ENCODE results near the gene SLC34A3.
"Not testable (repeated sequence)": the region's sequence is repeated elsewhere in the genome, so short reads cannot be mapped to it uniquely, and the experiment has no call there.

The SLC34A3 gene

GRCh38 chr9:137228968-137229896 lies 1.5 kb upstream of the SLC34A3 start:
- DNase-seq (ENCODE audit: low spot score) = no peak

GRCh38 chr9:137229903-137230704 lies 597 bp upstream of the SLC34A3 start:
- no peak for DNase-seq (ENCODE audit: low spot score)

GRCh38 chr9:137231372-137232039 lies 805 bp downstream of the SLC34A3 start:
- DNase-seq (ENCODE audit: low spot score) = no peak

GRCh38 chr9:137232101-137232500 lies 1.4 kb downstream of the SLC34A3 start:
- no peak for DNase-seq (ENCODE audit: low spot score)

- DNase-seq (ENCODE audit: low spot score) = no peak
Measured at GRCh38 chr9:137232510-137232909, 1.8 kb downstream of the SLC34A3 start.

GRCh38 chr9:137233143-137233980 lies 2.7 kb downstream of the SLC34A3 start:
- no peak for DNase-seq (ENCODE audit: low spot score)

GRCh38 chr9:137234055-137234697 lies 3.5 kb downstream of the SLC34A3 start:
- DNase-seq (ENCODE audit: low spot score) = no peak

GRCh38 chr9:137234758-137235423 lies 4.2 kb downstream of the SLC34A3 start:
- no peak for DNase-seq (ENCODE audit: low spot score)

- DNase-seq (ENCODE audit: low spot score) = no peak
Measured at GRCh38 chr9:137235424-137236237, 4.9 kb downstream of the SLC34A3 start.

- DNase-seq (ENCODE audit: low spot score) = peak; percentile 82
Measured at GRCh38 chr9:137236238-137236935, 5.7 kb downstream of the SLC34A3 start.

GRCh38 chr9:137236936-137237421 lies 6.3 kb downstream of the SLC34A3 start:
- no peak for DNase-seq (ENCODE audit: low spot score)

- DNase-seq (ENCODE audit: low spot score) = no peak
Measured at GRCh38 chr9:137237759-137238726, 7.3 kb downstream of the SLC34A3 start.

GRCh38 chr9:137239541-137240200 lies 9.0 kb downstream of the SLC34A3 start:
- DNase-seq (ENCODE audit: low spot score) = not testable (repeated sequence)

- peak; percentile 76 for DNase-seq (ENCODE audit: low spot score)
Measured at GRCh38 chr9:137240318-137240840, 9.7 kb downstream of the SLC34A3 start.

- DNase-seq (ENCODE audit: low spot score) = peak; percentile 100
Measured at GRCh38 chr9:137240841-137241489, 10.3 kb downstream of the SLC34A3 start, which contains the start of gene TUBB4B. Gene TUBB4B (plus strand): TSS chr9:137241287. CDS start chr9:137241361, 74 bp downstream.
